ENCODE results near the gene DQX1.
A peak's percentile ranks its signal among the peaks of the same experiment; 100 is the strongest.

Gene DQX1

DNA sequence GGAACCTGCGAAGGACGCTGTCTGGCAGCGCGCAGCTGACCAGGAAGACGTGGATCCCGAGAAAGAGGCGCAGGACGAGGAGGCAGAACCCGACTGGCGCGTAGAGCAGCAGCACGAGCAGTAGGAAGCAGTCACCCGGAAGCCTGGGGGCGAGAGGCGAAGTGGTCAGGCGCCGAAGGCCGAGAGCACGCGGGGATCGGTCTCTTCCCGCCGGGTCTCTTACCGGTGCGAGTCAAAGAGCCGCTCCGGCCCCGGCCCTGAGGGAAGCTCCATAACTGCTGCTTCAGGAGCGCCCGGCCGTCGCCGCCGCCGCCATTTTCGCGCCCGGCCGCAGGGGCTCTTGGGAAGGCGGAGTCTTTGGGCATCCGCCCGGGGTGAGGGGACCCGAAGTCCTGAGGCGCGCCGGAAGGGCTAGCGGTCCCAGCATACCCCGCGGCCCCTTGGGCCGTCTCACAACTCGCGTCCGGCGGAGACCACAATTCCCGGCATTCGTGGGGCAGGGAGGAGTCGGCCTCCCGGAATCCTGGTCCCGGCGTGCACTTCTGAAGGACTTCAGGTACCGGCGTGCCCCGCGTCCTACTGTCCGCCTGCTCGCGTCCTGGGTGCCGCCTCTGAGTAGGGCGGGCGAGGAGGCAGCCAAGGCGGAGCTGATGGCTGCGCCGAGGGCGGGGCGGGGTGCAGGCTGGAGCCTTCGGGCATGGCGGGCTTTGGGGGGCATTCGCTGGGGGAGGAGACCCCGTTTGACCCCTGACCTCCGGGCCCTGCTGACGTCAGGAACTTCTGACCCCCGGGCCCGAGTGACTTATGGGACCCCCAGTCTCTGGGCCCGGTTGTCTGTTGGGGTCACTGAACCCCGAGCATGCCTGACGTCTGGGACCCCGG, 3.6 kb upstream of the DQX1 start, which contains the start of the genes AUP1 and HTRA2 (continued):
- TF ChIP-seq, protein P1, sequence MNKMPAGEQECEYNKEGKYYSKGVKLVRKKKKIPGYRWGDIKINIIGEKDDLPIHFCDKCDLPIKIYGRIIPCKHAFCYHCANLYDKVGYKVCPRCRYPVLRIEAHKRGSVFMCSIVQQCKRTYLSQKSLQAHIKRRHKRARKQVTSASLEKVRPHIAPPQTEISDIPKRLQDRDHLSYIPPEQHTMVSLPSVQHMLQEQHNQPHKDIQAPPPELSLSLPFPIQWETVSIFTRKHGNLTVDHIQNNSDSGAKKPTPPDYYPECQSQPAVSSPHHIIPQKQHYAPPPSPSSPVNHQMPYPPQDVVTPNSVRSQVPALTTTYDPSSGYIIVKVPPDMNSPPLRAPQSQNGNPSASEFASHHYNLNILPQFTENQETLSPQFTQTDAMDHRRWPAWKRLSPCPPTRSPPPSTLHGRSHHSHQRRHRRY (tag by site-specific recombination; IDR thresholded peaks at IDR 0.05) = no peak
- TF ChIP-seq ZNF530 (tag by site-specific recombination; IDR thresholded peaks at IDR 0.05; ENCODE audit: low read depth) = no peak
- TF ChIP-seq TCF7L2 (IDR thresholded peaks at IDR 0.05; ENCODE audit: borderline replicate concordance, low read depth, low read length) = no peak
- TF ChIP-seq ZNF112 (tag by site-specific recombination; IDR thresholded peaks at IDR 0.05) = no peak
- peak; percentile 84; the same call in 1 of the 2 replicates for TF ChIP-seq ZBTB20 (tag by site-specific recombination; IDR thresholded peaks at IDR 0.05)
- no peak for TF ChIP-seq MZF1 (tag by site-specific recombination; IDR thresholded peaks at IDR 0.05; ENCODE audit: borderline replicate concordance)
- no peak for TF ChIP-seq ZNF157 (tag by site-specific recombination; IDR thresholded peaks at IDR 0.05)
- TF ChIP-seq, protein P2, sequence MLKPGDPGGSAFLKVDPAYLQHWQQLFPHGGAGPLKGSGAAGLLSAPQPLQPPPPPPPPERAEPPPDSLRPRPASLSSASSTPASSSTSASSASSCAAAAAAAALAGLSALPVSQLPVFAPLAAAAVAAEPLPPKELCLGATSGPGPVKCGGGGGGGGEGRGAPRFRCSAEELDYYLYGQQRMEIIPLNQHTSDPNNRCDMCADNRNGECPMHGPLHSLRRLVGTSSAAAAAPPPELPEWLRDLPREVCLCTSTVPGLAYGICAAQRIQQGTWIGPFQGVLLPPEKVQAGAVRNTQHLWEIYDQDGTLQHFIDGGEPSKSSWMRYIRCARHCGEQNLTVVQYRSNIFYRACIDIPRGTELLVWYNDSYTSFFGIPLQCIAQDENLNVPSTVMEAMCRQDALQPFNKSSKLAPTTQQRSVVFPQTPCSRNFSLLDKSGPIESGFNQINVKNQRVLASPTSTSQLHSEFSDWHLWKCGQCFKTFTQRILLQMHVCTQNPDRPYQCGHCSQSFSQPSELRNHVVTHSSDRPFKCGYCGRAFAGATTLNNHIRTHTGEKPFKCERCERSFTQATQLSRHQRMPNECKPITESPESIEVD (tag by site-specific recombination; IDR thresholded peaks at IDR 0.05) = no peak
- peak; percentile 69; the same call in 1 of the 2 replicates for TF ChIP-seq BCL11B (tag by site-specific recombination; IDR thresholded peaks at IDR 0.05; ENCODE audit: low read depth)
- 0 out of 2 replicates have a peak, but pooled peaks have one; percentile 20 for TF ChIP-seq ZNF423 (tag by site-specific recombination; IDR thresholded peaks at IDR 0.05)
- no peak for TF ChIP-seq ZNF48 (tag by site-specific recombination; IDR thresholded peaks at IDR 0.05)
- peak; percentile 88 for TF ChIP-seq ZNF335 (tag by site-specific recombination; conservative IDR thresholded peaks at IDR 0.05)
- TF ChIP-seq KLF8 (tag by site-specific recombination; IDR thresholded peaks at IDR 0.05) = peak; percentile 90
- no peak for TF ChIP-seq ZNF791 (tag by site-specific recombination; IDR thresholded peaks at IDR 0.05)
- TF ChIP-seq ZNF529 (tag by site-specific recombination; IDR thresholded peaks at IDR 0.05; ENCODE audit: insufficient replicate concordance) = no peak
- TF ChIP-seq, protein P3, sequence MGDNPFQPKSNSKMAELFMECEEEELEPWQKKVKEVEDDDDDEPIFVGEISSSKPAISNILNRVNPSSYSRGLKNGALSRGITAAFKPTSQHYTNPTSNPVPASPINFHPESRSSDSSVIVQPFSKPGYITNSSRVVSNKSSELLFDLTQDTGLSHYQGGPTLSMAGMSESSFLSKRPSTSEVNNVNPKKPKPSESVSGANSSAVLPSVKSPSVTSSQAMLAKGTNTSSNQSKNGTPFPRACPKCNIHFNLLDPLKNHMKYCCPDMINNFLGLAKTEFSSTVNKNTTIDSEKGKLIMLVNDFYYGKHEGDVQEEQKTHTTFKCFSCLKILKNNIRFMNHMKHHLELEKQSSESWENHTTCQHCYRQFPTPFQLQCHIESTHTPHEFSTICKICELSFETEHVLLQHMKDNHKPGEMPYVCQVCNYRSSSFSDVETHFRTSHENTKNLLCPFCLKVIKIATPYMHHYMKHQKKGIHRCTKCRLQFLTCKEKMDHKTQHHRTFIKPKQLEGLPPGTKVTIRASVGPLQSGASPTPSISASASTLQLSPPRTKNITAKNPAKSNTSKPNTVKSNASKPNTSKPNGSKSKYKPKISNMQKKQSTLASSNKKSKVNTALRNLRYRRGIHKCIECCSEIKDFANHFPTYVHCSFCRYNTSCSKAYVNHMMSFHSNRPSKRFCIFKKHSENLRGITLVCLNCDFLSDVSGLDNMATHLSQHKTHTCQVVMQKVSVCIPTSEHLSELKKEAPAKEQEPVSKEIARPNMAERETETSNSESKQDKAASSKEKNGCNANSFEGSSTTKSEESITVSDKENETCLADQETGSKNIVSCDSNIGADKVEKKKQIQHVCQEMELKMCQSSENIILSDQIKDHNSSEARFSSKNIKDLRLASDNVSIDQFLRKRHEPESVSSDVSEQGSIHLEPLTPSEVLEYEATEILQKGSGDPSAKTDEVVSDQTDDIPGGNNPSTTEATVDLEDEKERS (tag by site-specific recombination; IDR thresholded peaks at IDR 0.05) = no peak
- TF ChIP-seq ZNF629 (tag by site-specific recombination; IDR thresholded peaks at IDR 0.05) = peak; percentile 27; the same call in 1 of the 2 replicates
- peak; percentile 46; the same call in 1 of the 2 replicates for TF ChIP-seq GLIS2 (tag by site-specific recombination; IDR thresholded peaks at IDR 0.05)
- TF ChIP-seq ZNF600 (tag by site-specific recombination; IDR thresholded peaks at IDR 0.05) = peak; percentile 88
- TF ChIP-seq KLF16 (tag by site-specific recombination; IDR thresholded peaks at IDR 0.05) = 0 out of 2 replicates have a peak, but pooled peaks have one; percentile 36
- TF ChIP-seq ZNF138 (tag by site-specific recombination; IDR thresholded peaks at IDR 0.05; ENCODE audit: borderline replicate concordance) = no peak
- TF ChIP-seq WT1 (tag by site-specific recombination; IDR thresholded peaks at IDR 0.05) = peak; percentile 64
- no peak for TF ChIP-seq ZNF785 (tag by site-specific recombination; IDR thresholded peaks at IDR 0.05)
- TF ChIP-seq ZNF2 (tag by site-specific recombination; IDR thresholded peaks at IDR 0.05) = no peak; the same call in 1 of the 2 replicates
- no peak for TF ChIP-seq ZNF19 (tag by site-specific recombination; IDR thresholded peaks at IDR 0.05; ENCODE audit: low read depth)
- TF ChIP-seq ZNF248 (tag by site-specific recombination; IDR thresholded peaks at IDR 0.05) = no peak
- TF ChIP-seq HOXA7 (CRISPR knock-in tag; IDR thresholded peaks at IDR 0.05; ENCODE audit: borderline replicate concordance) = no peak
- no peak for TF ChIP-seq ZNF174 (tag by site-specific recombination; IDR thresholded peaks at IDR 0.05)
- peak; percentile 74 for TF ChIP-seq ZEB2 (tag by site-specific recombination; IDR thresholded peaks at IDR 0.05)
- no peak for TF ChIP-seq ZNF585B (tag by site-specific recombination; IDR thresholded peaks at IDR 0.05)
- peak; percentile 86 for TF ChIP-seq ZNF501 (tag by site-specific recombination; IDR thresholded peaks at IDR 0.05)
- TF ChIP-seq ZNF354C (tag by site-specific recombination; IDR thresholded peaks at IDR 0.05; ENCODE audit: borderline replicate concordance, low read depth) = no peak
- TF ChIP-seq, protein P4, sequence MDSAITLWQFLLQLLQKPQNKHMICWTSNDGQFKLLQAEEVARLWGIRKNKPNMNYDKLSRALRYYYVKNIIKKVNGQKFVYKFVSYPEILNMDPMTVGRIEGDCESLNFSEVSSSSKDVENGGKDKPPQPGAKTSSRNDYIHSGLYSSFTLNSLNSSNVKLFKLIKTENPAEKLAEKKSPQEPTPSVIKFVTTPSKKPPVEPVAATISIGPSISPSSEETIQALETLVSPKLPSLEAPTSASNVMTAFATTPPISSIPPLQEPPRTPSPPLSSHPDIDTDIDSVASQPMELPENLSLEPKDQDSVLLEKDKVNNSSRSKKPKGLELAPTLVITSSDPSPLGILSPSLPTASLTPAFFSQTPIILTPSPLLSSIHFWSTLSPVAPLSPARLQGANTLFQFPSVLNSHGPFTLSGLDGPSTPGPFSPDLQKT (IDR thresholded peaks at IDR 0.05; ENCODE audit: borderline replicate concordance, low read depth, low read length) = peak; percentile 67; the same call in 1 of the 2 replicates
- no peak for TF ChIP-seq ZNF16 (tag by site-specific recombination; IDR thresholded peaks at IDR 0.05; ENCODE audit: low read depth)
- TF ChIP-seq ZBTB7A (tag by site-specific recombination; IDR thresholded peaks at IDR 0.05; ENCODE audit: low read depth) = peak; percentile 87
